H1 (cell line): Measurements from ENCODE around the gene SEC11A. TPM values are rescaled to one million over a fixed set of nuclear protein-coding genes. Genes with fewer than 3 reads are reported as not detected.
A peak's percentile ranks its signal among the peaks of the same experiment; 100 is the strongest.

Experiments
- CTCF ChIA-PET: fragments of 300-600 bp; sonication (Branson Sonifier 250); formaldehyde crosslinking; loops from one replicate; lab custom pipeline; 2021; ENCODE audit not compliant: partially characterized antibody; lab: Charles Lee
- POLR2A ChIA-PET: fragments of 300-600 bp; sonication (Branson Sonifier 250); formaldehyde crosslinking; loops from one replicate; lab custom pipeline; 2021; ENCODE audit warnings: inconsistent platforms; ENCODE audit not compliant: partially characterized antibody; lab: Charles Lee
- DNase-seq, 2 experiments: peaks; one replicate each; pipeline versions ENCODE4 v3.0.0 to v3.0.0-alpha.2; 2010 to 2022; ENCODE audit warnings: low spot score in 2 of 2, low read depth in 1 of 2, mixed read lengths in 1 of 2
- FAIRE-seq: peaks from 2 replicates; lab custom pipeline; 2011; peaks lifted over from hg19 to GRCh38; lab: Jason Lieb, UNC
- H2AFZ ChIP-seq: 2 replicates; pipeline ENCODE4 v1.8.1; 2012; ENCODE audit warnings: low read length, inconsistent platforms
- H2AK5ac ChIP-seq: 2 replicates; pipeline ENCODE4 v1.6.1; 2013; ENCODE audit warnings: low read depth, low read length
- H2BK120ac ChIP-seq: replicated peaks from 2 replicates; pipeline ENCODE3; 2013; ENCODE audit warnings: low read depth, low read length, inconsistent platforms
- H2BK12ac ChIP-seq: 2 replicates; pipeline ENCODE4 v1.6.1; 2013; ENCODE audit warnings: low read depth, low read length
- H2BK15ac ChIP-seq: 2 replicates; pipeline ENCODE4 v1.6.1; 2013; ENCODE audit warnings: low read length
- H2BK20ac ChIP-seq: 2 replicates; pipeline ENCODE4 v1.6.1; 2013; ENCODE audit warnings: low read length
- H2BK5ac ChIP-seq: 2 replicates; pipeline ENCODE4 v1.6.1; 2013; ENCODE audit warnings: low read depth, low read length
- H3K14ac ChIP-seq: 2 replicates; pipeline ENCODE4 v1.6.1; 2013; ENCODE audit warnings: inconsistent platforms; ENCODE audit not compliant: insufficient read length
- H3K18ac ChIP-seq: 2 replicates; pipeline ENCODE4 v1.6.1; 2013; ENCODE audit warnings: low read length; ENCODE audit errors: extremely low read depth
- H3K23ac ChIP-seq: 2 replicates; pipeline ENCODE4 v1.6.1; 2013; ENCODE audit warnings: inconsistent platforms; ENCODE audit not compliant: insufficient read length
- H3K23me2 ChIP-seq: 2 replicates; pipeline ENCODE4 v1.6.1; 2013; ENCODE audit warnings: low read depth, low read length
- H3K27ac ChIP-seq: 2 replicates; pipeline ENCODE4 v1.6.1; 2011; ENCODE audit warnings: low read depth, low read length, inconsistent platforms
- H3K27me3 ChIP-seq, 4 experiments: replicated peaks in 1 of 4; 1 replicate in 1 of 4; 2 replicates in 3 of 4; pipeline versions ENCODE4 v1.6.1 to v1.8.1; 2011 to 2013; ENCODE audit warnings: low read length in 3 of 4, mild to moderate bottlenecking in 3 of 4, inconsistent platforms in 2 of 4, mixed read lengths in 2 of 4, moderate library complexity in 1 of 4; ENCODE audit not compliant: control insufficient read depth in 3 of 4, insufficient read depth in 3 of 4; ENCODE audit errors: extremely low read depth in 1 of 4
- H3K36me3 ChIP-seq, 4 experiments: 2 replicates each; pipeline versions ENCODE4 v1.6.1 to v1.8.1; 2011 to 2013; ENCODE audit warnings: mild to moderate bottlenecking in 4 of 4, low read length in 3 of 4, moderate library complexity in 2 of 4, control low read depth in 1 of 4, inconsistent platforms in 1 of 4; ENCODE audit not compliant: insufficient read depth in 4 of 4, control insufficient read depth in 2 of 4
- H3K4ac ChIP-seq: replicated peaks from 2 replicates; pipeline ENCODE3; 2013; ENCODE audit warnings: low read length, low read depth, mixed read lengths, inconsistent platforms; ENCODE audit not compliant: insufficient read length
- H3K4me1 ChIP-seq, 4 experiments: replicated peaks in 1 of 4; 1 replicate in 1 of 4; 2 replicates in 3 of 4; pipeline versions ENCODE4 v1.6.1 to v1.8.1; 2011 to 2013; ENCODE audit warnings: low read length in 3 of 4, inconsistent platforms in 2 of 4, mixed read lengths in 1 of 4; ENCODE audit not compliant: insufficient read depth in 4 of 4, control insufficient read depth in 3 of 4
- H3K4me2 ChIP-seq, 2 experiments: 2 replicates each; pipeline versions ENCODE4 v1.6.1 to v1.8.1; 2011 to 2013; ENCODE audit warnings: low read depth in 2 of 2, low read length in 2 of 2, control low read depth in 1 of 2, inconsistent platforms in 1 of 2, mild to moderate bottlenecking in 1 of 2; ENCODE audit not compliant: insufficient read depth in 1 of 2
- H3K4me3 ChIP-seq, 4 experiments: fragments of 200-600, 300-600 bp in 1 of 4; sonication (generic), shearing (Covaris generic), sonication (Bioruptor Twin) in 1 of 4; 2 replicates each; pipeline versions ENCODE4 v1.5.1 to v1.8.1; 2011 to 2016; ENCODE audit warnings: low read length in 4 of 4, low read depth in 3 of 4, control low read depth in 2 of 4, inconsistent platforms in 2 of 4, mild to moderate bottlenecking in 2 of 4, mixed read lengths in 1 of 4, moderate library complexity in 1 of 4; ENCODE audit not compliant: insufficient read depth in 2 of 4; ENCODE audit errors: extremely low read depth in 1 of 4
- H3K56ac ChIP-seq: replicated peaks from 2 replicates; pipeline ENCODE3; 2013; ENCODE audit warnings: low read depth, mild to moderate bottlenecking, mixed read lengths, low read length, inconsistent platforms; ENCODE audit not compliant: insufficient read length
- H3K79me1 ChIP-seq: 2 replicates; pipeline ENCODE4 v1.6.1; 2013; ENCODE audit warnings: low read depth, low read length, control low read depth
- H3K79me2 ChIP-seq, 2 experiments: 2 replicates each; pipeline versions ENCODE4 v1.6.1 to v1.8.1; 2012 to 2013; ENCODE audit warnings: low read length in 2 of 2, mild to moderate bottlenecking in 2 of 2, inconsistent platforms in 1 of 2; ENCODE audit not compliant: insufficient read depth in 2 of 2, control insufficient read depth in 1 of 2
- H3K9ac ChIP-seq, 4 experiments: replicated peaks in 1 of 4; 1 replicate in 1 of 4; 2 replicates in 3 of 4; pipeline versions ENCODE4 v1.6.1 to v1.8.1; 2011 to 2013; ENCODE audit warnings: low read depth in 3 of 4, low read length in 3 of 4, control low read depth in 2 of 4, mild to moderate bottlenecking in 2 of 4, moderate library complexity in 2 of 4, inconsistent platforms in 1 of 4; ENCODE audit errors: extremely low read depth in 1 of 4
- H3K9me3 ChIP-seq, 2 experiments: 2 replicates each; pipeline versions ENCODE4 v1.6.1 to v1.8.1; 2012 to 2013; ENCODE audit warnings: mild to moderate bottlenecking in 2 of 2, moderate library complexity in 2 of 2, control low read depth in 1 of 2, inconsistent platforms in 1 of 2, low read depth in 1 of 2, low read length in 1 of 2, mixed read lengths in 1 of 2; ENCODE audit not compliant: insufficient read depth in 2 of 2
- H4K20me1 ChIP-seq, 2 experiments: replicated peaks in 1 of 2; 2 replicates each; pipeline versions ENCODE3 to v1.8.1; 2011 to 2013; ENCODE audit warnings: inconsistent platforms in 2 of 2, low read length in 2 of 2, mild to moderate bottlenecking in 1 of 2; ENCODE audit not compliant: insufficient read depth in 2 of 2, control insufficient read depth in 1 of 2
- H4K5ac ChIP-seq: 2 replicates; pipeline ENCODE4 v1.6.1; 2013; ENCODE audit warnings: low read length, low read depth, mixed read lengths, inconsistent platforms; ENCODE audit not compliant: insufficient read length
- H4K8ac ChIP-seq: 2 replicates; pipeline ENCODE4 v1.8.0; 2013; ENCODE audit warnings: mild to moderate bottlenecking, moderate library complexity, low read length, inconsistent platforms; ENCODE audit not compliant: insufficient read depth; ENCODE audit errors: extremely low read depth
- H4K91ac ChIP-seq: replicated peaks from 2 replicates; pipeline ENCODE3; 2013; ENCODE audit warnings: low read length, mixed read lengths, inconsistent platforms; ENCODE audit not compliant: insufficient read length
- EGR1 ChIP-seq: IDR thresholded peaks from 2 replicates; pipeline ENCODE4 v1.6.1; 2011; ENCODE audit warnings: low read depth, low read length, borderline replicate concordance
- KDM4A ChIP-seq: IDR thresholded peaks from one replicate; pipeline ENCODE4 v1.7.1; 2012; ENCODE audit warnings: low read depth, mild to moderate bottlenecking, moderate library complexity, low read length, inconsistent platforms; ENCODE audit not compliant: severe bottlenecking
- SIN3A ChIP-seq, 2 experiments: IDR thresholded peaks in 1 of 2; conservative IDR thresholded peaks in 1 of 2; 2 replicates each; pipeline ENCODE4 v1.6.1; 2011 to 2012; ENCODE audit warnings: low read length in 2 of 2, improper control_type of control experiment in 1 of 2, low read depth in 1 of 2, mild to moderate bottlenecking in 1 of 2
- TBP ChIP-seq: IDR thresholded peaks from 2 replicates; pipeline ENCODE4 v1.6.1; 2011; ENCODE audit warnings: low read depth, low read length, improper control_type of control experiment
- WGBS, 2 experiments: shearing (Covaris generic) in 1 of 2; methylation state at CpG; one replicate each; pipeline versions ENCODE4 v1.1.6 to v1.1.7; 2013 to 2015; ENCODE audit warnings: low lambda C conversion rate in 2 of 2, mixed read lengths in 2 of 2, inconsistent platforms in 1 of 2, low coverage in 1 of 2, missing lambda C conversion rate in 1 of 2; ENCODE audit not compliant: insufficient replicate concordance in 2 of 2, insufficient coverage in 1 of 2, insufficient read length in 1 of 2; ENCODE audit errors: extremely low coverage in 1 of 2, missing lambda C conversion rate in 1 of 2; 5-methylcytosine and 5-hydroxymethylcytosine counted together
- polyA plus RNA-seq, 7 experiments: library from polyadenylated mRNA; depleted of rRNA in 3 of 7; stranded (reverse) in 5 of 7; unstranded in 2 of 7; fragments of >200 nt in 5 of 7; fragments of 200-250 nt in 2 of 7; gene quantifications; 1 replicate in 5 of 7; 2 replicates in 1 of 7; 4 replicates in 1 of 7; pipeline versions ENCODE4 v1.2.1 to v1.2.3, GENCODE V29; 2011 to 2013; ENCODE audit warnings: missing spikeins in 2 of 7, mixed read lengths in 2 of 7
- total RNA-seq: library from RNA; stranded (reverse); fragmentation: NEBNext Ultra II Directional; extraction: Animal tissue kit (Norgen Biotek cat#: 25700); gene quantifications from 2 replicates; pipeline ENCODE4 v1.2.1, GENCODE V29; 2021

The SEC11A gene
- total and polyA plus RNA-seq, 2 of the 8 experiments (the other 6 are each of a cell fraction or from before 2014, with no cell fraction given): 268 to 316 TPM

GRCh38 chr15:84748274-84749110 is 32.6 kb upstream of the SEC11A start, which contains the start of gene ZNF592:
TSS of gene ZNF592 (plus strand) at chr15:84748592. CDS start at chr15:84782676, 34,084 bp downstream.
- no peak within 1 kb of the TSS for H2AK5ac ChIP-seq
- no peak within 1 kb of the TSS for H2BK120ac ChIP-seq
- peaks cover 4% of the 10 kb centered on the region; the same call in 1 of the 2 replicates for H3K79me1 ChIP-seq
- peak within 1 kb of the TSS; percentile 88 to 92 for H3K4me2 ChIP-seq
- peak within 1 kb of the TSS; percentile 93 for H3K18ac ChIP-seq
- CTCF ChIA-PET: interaction anchor here (0.8 to 1.5 kb wide), 11 partner anchors 8 to 161 kb away, joined by 3 to 7 read pairs (median 3); partner anchors contain the start of gene SEC11A
- H3K79me2 ChIP-seq: peaks cover 8 to 48% of the 10 kb centered on the region in 2 experiments
- peak within 1 kb of the TSS; percentile 93 for H4K5ac ChIP-seq
- peak in 1 of 2 experiments; percentile 82 for DNase-seq
- H3K56ac ChIP-seq: peak within 1 kb of the TSS; percentile 60
- no peak within 1 kb of the TSS for H3K23ac ChIP-seq
- no peaks in the 10 kb centered on the region for H3K27me3 ChIP-seq
- H2BK15ac ChIP-seq: peak within 1 kb of the TSS; percentile 83; the same call in 1 of the 2 replicates
- peaks cover 2 to 11% of the 10 kb centered on the region in 2 experiments for H4K20me1 ChIP-seq
- H2BK12ac ChIP-seq: peak within 1 kb of the TSS; percentile 86
- peak within 1 kb of the TSS; percentile 72 to 97 (median 82) for H3K9ac ChIP-seq
- peaks cover 3 to 13% (median 11%) of the 10 kb centered on the region in 4 experiments for H3K4me1 ChIP-seq
- peaks cover 15% of the 10 kb centered on the region for H3K23me2 ChIP-seq
- peak within 1 kb of the TSS; percentile 87 for H4K8ac ChIP-seq
- peak within 1 kb of the TSS; percentile 92 for H4K91ac ChIP-seq
- H3K27ac ChIP-seq: peak within 1 kb of the TSS; percentile 87
- H3K4ac ChIP-seq: peak within 1 kb of the TSS; percentile 71
- H3K36me3 ChIP-seq: no peaks in the 10 kb centered on the region
- no peak within 1 kb of the TSS for H3K14ac ChIP-seq
- 3% methylated on average over 29 of the region's 127 CpGs; no CpG with 5 or more reads in 1 of the 2 experiments for WGBS, 2 experiments
- H3K4me3 ChIP-seq: peak within 1 kb of the TSS; percentile 66 to 91 (median 81)
- H2BK5ac ChIP-seq: peak within 1 kb of the TSS; percentile 96
- no peaks in the 10 kb centered on the region for H3K9me3 ChIP-seq
- POLR2A ChIA-PET: interaction anchor here (0.5 to 4.7 kb wide), 8 partner anchors 13 to 69 kb away, joined by 3 to 42 read pairs (median 4); partner anchors contain the start of genes ALPK3 and SEC11A
- no peak for FAIRE-seq
- H2BK20ac ChIP-seq: 0 out of 2 replicates have a peak within 1 kb of the TSS, but pooled peaks have one; percentile 3
- peak within 1 kb of the TSS; percentile 52 for H2AFZ ChIP-seq
- TF ChIP-seq EGR1 (peak; percentile 74; the same call in 1 of the 2 replicates), KDM4A (peak; percentile 63), TBP (no peak; the same call in 1 of the 2 replicates), SIN3A (conservative IDR thresholded peaks at IDR 0.05 in 1 of 2, IDR thresholded peaks at IDR 0.05 in 1 of 2; ENCODE audit: low read depth in 1 of 2, low read length in 2 of 2) (no peak)
